HAP-1 (cell line): ENCODE results near the gene ANKRD13A.
"Not testable (repeated sequence)": the region's sequence is repeated elsewhere in the genome, so short reads cannot be mapped to it uniquely, and the experiment has no call there.

ENCODE experiments used
- DNase-seq, 2 experiments: peaks; one replicate each; pipeline ENCODE4 v3.0.0-alpha.2; 2016 to 2020; ENCODE audit warnings: low spot score in 2 of 2
- H3K27me3 ChIP-seq: fragments of 250-450 bp; sonication (Bioruptor Pico); 2 replicates; pipeline ENCODE4 v1.5.1; 2020; ENCODE audit warnings: low read depth, mild to moderate bottlenecking, moderate library complexity
- H3K36me3 ChIP-seq: fragments of 250-450 bp; sonication (Bioruptor Pico); replicated peaks from 2 replicates; pipeline ENCODE4 v1.5.1; 2020; ENCODE audit warnings: mild to moderate bottlenecking
- H3K4me1 ChIP-seq: fragments of 250-450 bp; sonication (Bioruptor Pico); 2 replicates; pipeline ENCODE4 v1.5.1; 2020; ENCODE audit warnings: mild to moderate bottlenecking
- H3K4me3 ChIP-seq: fragments of 250-450 bp; sonication (Bioruptor Pico); 2 replicates; pipeline ENCODE4 v1.5.1; 2020; ENCODE audit warnings: mild to moderate bottlenecking, moderate library complexity
- H3K9me3 ChIP-seq: fragments of 250-450 bp; sonication (Bioruptor Pico); 2 replicates; pipeline ENCODE4 v1.5.1; 2020; ENCODE audit warnings: mild to moderate bottlenecking, moderate library complexity
- in situ Hi-C: fragments of 300-500 bp; cut with MboI; formaldehyde crosslinking; loops from 3 replicates; pipeline ENCODE4 v1.14.3; 2020; ENCODE audit warnings: low sequenced_read_pairs, inconsistent platforms, mixed read lengths

The ANKRD13A gene

GRCh38 chr12:110033888-110034287 lies 34.7 kb downstream of the ANKRD13A start:
- Histone ChIP-seq H3K36me3 (peaks cover 46% of the 10 kb centered on the region), H3K9me3 (no peaks in the 10 kb centered on the region), H3K4me1 (peaks cover 12% of the 10 kb centered on the region), H3K27me3 (no peaks in the 10 kb centered on the region), H3K4me3 (no peak overlapping the region)
- in situ Hi-C loops: no loop called here
- DNase-seq: peak in 1 of 2 experiments; percentile 14

- H3K9me3 ChIP-seq: no peaks in the 10 kb centered on the region
- no peaks in the 10 kb centered on the region for H3K27me3 ChIP-seq
- H3K4me1 ChIP-seq: peaks cover 21% of the 10 kb centered on the region
- peaks cover 35% of the 10 kb centered on the region for H3K36me3 ChIP-seq
- in situ Hi-C loops: no loop called here
- H3K4me3 ChIP-seq: no peak overlapping the region
- no peak for DNase-seq
Measured at GRCh38 chr12:110035534-110036104, 36.4 kb downstream of the ANKRD13A start.

- no peaks in the 10 kb centered on the region for H3K27me3 ChIP-seq
- peaks cover 28% of the 10 kb centered on the region for H3K36me3 ChIP-seq
- peaks cover 21% of the 10 kb centered on the region for H3K4me1 ChIP-seq
- no peak overlapping the region for H3K4me3 ChIP-seq
- no peak for DNase-seq
- no peaks in the 10 kb centered on the region for H3K9me3 ChIP-seq
- in situ Hi-C loops: no loop called here
Measured at GRCh38 chr12:110037315-110037714, 38.1 kb downstream of the ANKRD13A start.

DNA sequence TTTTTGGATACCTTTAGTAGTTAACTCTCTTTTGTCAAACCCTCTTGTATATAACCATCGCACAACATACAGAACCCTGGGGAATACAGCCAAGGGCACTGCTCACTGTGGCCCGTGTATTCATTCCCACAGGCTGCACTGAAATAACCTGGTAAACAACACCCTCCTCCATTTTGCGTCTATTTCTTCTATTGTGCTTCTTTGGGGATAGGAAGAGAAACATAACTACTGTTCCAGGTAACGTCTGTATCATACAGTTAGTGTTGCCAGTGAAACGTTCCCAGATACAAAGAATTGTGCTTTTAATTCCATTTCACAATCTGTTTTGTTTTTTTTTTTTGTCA lies 39.5 kb downstream of the ANKRD13A start:
- peaks cover 21% of the 10 kb centered on the region for H3K4me1 ChIP-seq
- no peak overlapping the region for H3K4me3 ChIP-seq

DNA sequence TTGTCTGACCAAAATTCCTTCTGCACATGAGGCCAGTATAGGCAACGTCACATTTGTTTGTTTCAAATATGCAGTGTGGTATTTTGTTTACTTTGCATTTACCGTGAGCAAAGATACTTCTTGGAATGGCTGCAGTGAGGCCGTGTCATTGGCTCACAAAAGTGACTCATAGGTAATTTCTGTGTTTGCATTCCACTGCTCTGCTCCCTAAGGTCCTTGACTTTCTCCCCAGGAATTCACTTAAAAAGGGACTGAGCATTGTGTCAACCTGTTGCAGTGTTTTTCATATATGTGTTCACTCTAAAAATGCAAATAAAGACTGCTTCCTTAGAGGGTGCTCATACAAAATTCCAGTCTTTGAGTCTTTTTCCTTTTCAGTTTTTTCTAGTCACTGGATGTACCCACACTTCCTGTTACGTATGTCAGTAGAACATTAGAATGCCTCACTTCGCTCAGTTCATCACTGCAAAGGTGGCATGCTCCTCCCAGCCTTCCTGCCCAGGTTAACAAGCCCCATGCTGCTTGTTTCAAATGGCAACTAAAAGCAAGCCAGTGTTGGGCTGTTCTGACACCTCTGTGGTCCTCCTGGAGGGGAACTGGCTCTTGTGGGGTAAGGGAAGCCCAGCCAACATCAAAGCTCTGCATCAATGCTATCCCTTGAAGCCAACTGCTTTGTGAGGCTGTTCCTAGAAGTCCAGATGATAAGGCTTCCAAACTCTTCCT lies 40.0 kb downstream of the ANKRD13A start:
- peaks cover 23% of the 10 kb centered on the region for H3K36me3 ChIP-seq
- H3K4me1 ChIP-seq: peaks cover 21% of the 10 kb centered on the region
- peak in 1 of 2 experiments; percentile 7 for DNase-seq
- H3K27me3 ChIP-seq: no peaks in the 10 kb centered on the region
- H3K4me3 ChIP-seq: no peak overlapping the region
- no peaks in the 10 kb centered on the region for H3K9me3 ChIP-seq
- in situ Hi-C loops: no loop called here

More for the DNA sequence above, 39.5 kb downstream of the ANKRD13A start:
- Histone ChIP-seq H3K9me3 (no peaks in the 10 kb centered on the region), H3K36me3 (peaks cover 23% of the 10 kb centered on the region), H3K27me3 (no peaks in the 10 kb centered on the region)
- in situ Hi-C loops: no loop called here
- peak in 1 of 2 experiments; percentile 15 for DNase-seq

DNA sequence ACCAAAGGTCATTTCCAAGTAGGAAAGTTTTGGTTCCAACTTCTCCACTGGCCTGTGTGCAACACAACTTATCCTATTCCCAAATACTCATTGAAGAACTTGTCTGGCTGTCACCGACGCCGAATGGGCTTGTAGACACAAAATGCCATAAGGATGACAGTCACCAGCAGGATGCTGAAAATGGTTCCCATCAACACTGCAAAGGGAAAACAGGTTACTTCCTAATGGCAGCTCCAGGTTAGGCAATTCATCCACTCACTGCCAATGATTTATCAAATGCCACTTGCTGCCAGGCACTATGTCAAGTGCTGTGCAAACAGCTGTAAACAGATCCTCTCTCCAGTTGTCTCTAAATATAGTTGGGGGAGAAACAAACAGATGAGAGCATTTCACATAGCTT lies 43.0 kb downstream of the ANKRD13A start:
- H3K27me3 ChIP-seq: no peaks in the 10 kb centered on the region
- in situ Hi-C loops: no loop called here
- peaks cover 11% of the 10 kb centered on the region for H3K36me3 ChIP-seq
- no peak for DNase-seq
- H3K4me3 ChIP-seq: no peak overlapping the region
- H3K4me1 ChIP-seq: peaks cover 25% of the 10 kb centered on the region
- H3K9me3 ChIP-seq: no peaks in the 10 kb centered on the region

- in situ Hi-C loops: no loop called here
- no peaks in the 10 kb centered on the region for H3K27me3 ChIP-seq
- no peaks in the 10 kb centered on the region for H3K9me3 ChIP-seq
- no peak for DNase-seq
- H3K36me3 ChIP-seq: no peaks in the 10 kb centered on the region; the same call in none of the 2 replicates
- H3K4me3 ChIP-seq: no peak overlapping the region
- H3K4me1 ChIP-seq: peaks cover 10% of the 10 kb centered on the region
Measured at GRCh38 chr12:110046451-110047187, 47.4 kb downstream of the ANKRD13A start.

DNA sequence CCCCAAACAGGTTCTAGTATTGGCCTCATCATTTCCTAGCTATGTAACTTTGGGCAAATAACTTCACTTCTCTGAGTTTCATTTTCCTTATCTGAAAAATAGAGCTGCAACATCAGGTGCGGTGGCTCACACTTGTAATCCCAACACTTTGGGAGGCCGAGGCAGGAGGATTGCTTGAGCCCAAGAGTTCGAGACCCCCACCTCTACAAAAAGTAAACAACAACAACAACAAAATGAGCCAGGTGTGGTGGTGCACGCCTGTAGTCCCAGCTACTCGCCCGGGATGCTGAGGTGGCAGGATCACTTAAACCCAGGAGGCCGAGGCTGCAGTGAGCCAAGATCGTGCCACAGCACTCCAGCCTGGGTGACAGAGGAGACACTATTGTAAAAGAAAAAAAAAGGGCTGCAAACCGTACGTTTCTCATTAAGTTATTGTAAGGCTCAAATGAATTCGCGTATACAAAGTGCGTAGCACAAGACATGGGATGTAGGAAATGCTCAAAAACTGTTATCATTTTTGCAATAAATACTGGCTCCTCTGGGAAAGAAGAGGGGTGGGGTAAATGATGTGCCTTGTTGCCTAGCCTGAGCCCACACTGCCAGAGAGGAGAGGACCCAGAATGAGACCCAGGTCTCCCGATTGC lies 48.2 kb downstream of the ANKRD13A start:
- peaks cover 10% of the 10 kb centered on the region for H3K4me1 ChIP-seq
- in situ Hi-C loops: no loop called here
- no peak for DNase-seq

DNA sequence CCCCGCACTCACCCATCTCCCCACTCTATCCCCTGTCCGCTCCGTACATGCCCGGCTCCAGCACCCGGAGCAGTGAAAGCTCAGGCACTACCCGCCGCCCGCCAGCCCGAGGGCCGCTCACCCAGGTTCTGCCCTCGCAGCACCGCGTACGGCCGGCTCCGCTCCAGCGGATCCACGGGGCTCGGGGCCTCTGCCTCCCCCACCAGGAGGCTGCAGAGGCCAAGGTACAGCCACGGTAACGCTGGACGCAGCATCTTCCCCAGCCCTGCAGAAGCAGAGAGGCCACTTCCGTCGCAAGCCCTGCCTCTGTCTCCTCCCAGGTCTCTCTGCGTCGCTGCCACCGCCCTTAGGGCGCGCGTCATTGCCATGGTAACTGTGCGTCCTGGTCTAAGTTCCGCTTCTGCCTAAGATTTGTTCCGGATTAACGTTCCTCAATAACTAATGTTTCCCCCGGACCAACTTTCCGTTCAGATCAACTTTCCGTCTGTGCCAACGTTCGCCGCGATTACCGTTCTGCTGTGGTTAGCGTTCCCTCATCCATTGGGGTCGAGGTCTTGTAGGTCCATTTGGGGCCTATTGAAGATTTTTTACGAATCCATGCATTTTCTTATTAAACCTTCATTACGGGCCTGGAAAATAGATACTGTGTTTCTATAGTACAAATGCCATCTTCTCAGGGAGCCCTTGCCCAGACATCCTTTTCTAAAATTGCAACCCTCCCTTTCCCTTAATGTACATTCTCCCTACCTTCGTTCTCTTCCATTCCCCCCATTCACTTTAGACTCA lies 49.2 kb downstream of the ANKRD13A start, which contains the start of gene C12orf76:
TSS of gene C12orf76 (minus strand) at position 281 of the 786 bp plus-strand sequence. CDS start at position 254, 27 bp downstream.
- Histone ChIP-seq H3K4me3 (peak within 1 kb of the TSS; percentile 79), H3K9me3 (no peaks in the 10 kb centered on the region), H3K36me3 (no peaks in the 10 kb centered on the region), H3K4me1 (peaks cover 10% of the 10 kb centered on the region), H3K27me3 (no peaks in the 10 kb centered on the region)
- in situ Hi-C loops: no loop called here
- DNase-seq: peak; percentile 96

More for the DNA sequence above, 48.2 kb downstream of the ANKRD13A start:
- peak overlapping the region; percentile 79 for H3K4me3 ChIP-seq
- H3K27me3 ChIP-seq: no peaks in the 10 kb centered on the region
- no peaks in the 10 kb centered on the region; the same call in 1 of the 2 replicates for H3K36me3 ChIP-seq
- H3K9me3 ChIP-seq: no peaks in the 10 kb centered on the region

DNA sequence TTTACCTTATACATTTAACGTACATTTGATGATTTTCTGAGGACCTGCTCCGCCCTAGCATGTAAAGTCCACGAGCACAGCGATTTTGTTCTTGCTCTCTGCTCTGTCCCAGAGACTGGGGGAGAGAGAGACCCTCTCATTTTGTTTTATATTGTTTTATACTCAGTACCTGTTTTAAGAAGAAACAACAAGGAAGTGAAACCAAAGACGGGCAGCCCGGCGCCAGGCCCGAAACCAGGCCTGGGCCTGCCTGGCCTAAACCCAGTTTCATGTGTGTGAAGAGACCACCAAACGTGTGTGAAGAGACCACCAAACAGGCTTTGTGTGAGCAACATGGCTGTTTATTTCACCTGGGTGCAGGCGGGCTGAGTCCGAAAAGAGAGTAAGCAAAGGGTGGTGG lies 49.8 kb downstream of the ANKRD13A start:
- not testable (repeated sequence) for H3K27me3 ChIP-seq

GRCh38 chr12:110049666-110050065 lies 50.4 kb downstream of the ANKRD13A start:
- H3K4me1 ChIP-seq: peaks cover 10% of the 10 kb centered on the region
- DNase-seq, H3K9me3 ChIP-seq, in situ Hi-C loops, H3K27me3 ChIP-seq, H3K4me3 ChIP-seq, H3K36me3 ChIP-seq: not testable (repeated sequence)

More for the DNA sequence above, 49.8 kb downstream of the ANKRD13A start:
- H3K9me3 ChIP-seq, in situ Hi-C loops, DNase-seq, H3K36me3 ChIP-seq: not testable (repeated sequence)
- Histone ChIP-seq H3K4me3 (peak overlapping the region; percentile 79), H3K4me1 (peaks cover 10% of the 10 kb centered on the region)

DNA sequence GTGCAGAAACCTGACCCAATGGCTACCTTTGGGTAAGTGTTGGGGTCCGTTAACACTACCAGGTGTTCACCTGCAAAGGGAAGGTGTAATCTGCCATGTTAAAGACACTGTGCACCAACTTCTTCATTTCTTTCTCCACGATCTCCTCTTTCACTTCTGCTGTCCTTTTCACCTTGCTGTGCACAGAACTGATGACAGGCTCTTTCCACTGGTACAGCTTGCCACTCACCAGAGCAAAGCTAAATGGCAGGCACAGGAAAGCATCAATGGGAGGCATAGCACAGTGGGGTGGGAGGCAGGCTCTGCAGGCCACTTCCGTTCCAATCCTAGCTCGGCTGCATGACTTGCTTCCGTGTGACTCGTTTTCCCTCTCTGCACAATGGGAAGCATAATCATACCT lies 51.7 kb downstream of the ANKRD13A start:
- H3K9me3 ChIP-seq: no peaks in the 10 kb centered on the region
- H3K36me3 ChIP-seq: no peaks in the 10 kb centered on the region
- in situ Hi-C loops: no loop called here
- peaks cover 10% of the 10 kb centered on the region for H3K4me1 ChIP-seq
- DNase-seq: no peak
- no peak overlapping the region for H3K4me3 ChIP-seq
- no peaks in the 10 kb centered on the region for H3K27me3 ChIP-seq
